GM13977 (cell line): Measurements from ENCODE around the gene TM9SF4.

ENCODE experiments used
- DNase-seq: peaks from one replicate; pipeline ENCODE4 v3.0.0; 2012; ENCODE audit warnings: low spot score
- in situ Hi-C: fragments of 300-500 bp; cut with MboI; formaldehyde crosslinking; loops from one replicate; pipeline ENCODE4 v1.12.0; 2022; ENCODE audit warnings: low sequenced_read_pairs, low pct_unique_long_range_greater_than_20kb, mixed read lengths, inconsistent platforms; ENCODE audit not compliant: unreplicated experiment
- TF ChIP-seq, protein P1 (sequence below): IDR thresholded peaks from 2 replicates; pipeline ENCODE4 v1.5.1; 2012; ENCODE audit warnings: mild to moderate bottlenecking, control low read depth; ENCODE audit not compliant: insufficient read depth; ENCODE audit errors: extremely low read depth, missing control alignments

TM9SF4 gene

GRCh38 chr20:32069711-32070110 lies 39.8 kb upstream of the TM9SF4 start:
- in situ Hi-C loops = no loop called here
- DNase-seq = no peak
- TF ChIP-seq, protein P1, sequence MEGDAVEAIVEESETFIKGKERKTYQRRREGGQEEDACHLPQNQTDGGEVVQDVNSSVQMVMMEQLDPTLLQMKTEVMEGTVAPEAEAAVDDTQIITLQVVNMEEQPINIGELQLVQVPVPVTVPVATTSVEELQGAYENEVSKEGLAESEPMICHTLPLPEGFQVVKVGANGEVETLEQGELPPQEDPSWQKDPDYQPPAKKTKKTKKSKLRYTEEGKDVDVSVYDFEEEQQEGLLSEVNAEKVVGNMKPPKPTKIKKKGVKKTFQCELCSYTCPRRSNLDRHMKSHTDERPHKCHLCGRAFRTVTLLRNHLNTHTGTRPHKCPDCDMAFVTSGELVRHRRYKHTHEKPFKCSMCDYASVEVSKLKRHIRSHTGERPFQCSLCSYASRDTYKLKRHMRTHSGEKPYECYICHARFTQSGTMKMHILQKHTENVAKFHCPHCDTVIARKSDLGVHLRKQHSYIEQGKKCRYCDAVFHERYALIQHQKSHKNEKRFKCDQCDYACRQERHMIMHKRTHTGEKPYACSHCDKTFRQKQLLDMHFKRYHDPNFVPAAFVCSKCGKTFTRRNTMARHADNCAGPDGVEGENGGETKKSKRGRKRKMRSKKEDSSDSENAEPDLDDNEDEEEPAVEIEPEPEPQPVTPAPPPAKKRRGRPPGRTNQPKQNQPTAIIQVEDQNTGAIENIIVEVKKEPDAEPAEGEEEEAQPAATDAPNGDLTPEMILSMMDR = no peak

GRCh38 chr20:32070282-32070681 lies 39.2 kb upstream of the TM9SF4 start:
- in situ Hi-C loops = no loop called here
- TF ChIP-seq, protein P1 = no peak
- no peak for DNase-seq

DNA sequence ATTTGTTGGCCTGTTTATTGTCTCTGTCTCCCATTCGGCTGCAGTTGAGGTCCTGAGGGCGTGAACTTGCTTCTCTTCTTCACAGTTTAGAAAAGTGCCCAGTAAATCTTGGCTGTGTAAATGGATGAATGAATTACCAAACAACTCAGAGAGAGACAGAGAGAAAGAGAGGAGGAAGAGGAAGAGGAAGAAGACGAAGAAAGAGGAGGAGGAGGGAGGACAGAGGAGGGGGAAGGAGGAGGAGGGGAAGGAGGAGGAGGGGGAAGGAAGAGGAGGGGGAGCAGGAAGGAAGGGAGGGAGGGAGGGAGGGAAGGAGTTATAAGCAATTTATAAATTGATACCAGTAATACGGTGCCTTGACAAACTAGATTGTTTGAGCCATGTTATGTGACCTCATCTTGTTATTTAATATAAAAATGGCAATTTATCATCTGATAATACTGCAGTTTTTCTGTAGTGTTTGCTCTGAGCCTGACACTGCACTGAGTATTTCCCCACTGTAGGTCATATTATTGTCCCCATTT lies 38.8 kb upstream of the TM9SF4 start:
- no peak for DNase-seq
- in situ Hi-C loops = no loop called here
- TF ChIP-seq, protein P1 = no peak

DNA sequence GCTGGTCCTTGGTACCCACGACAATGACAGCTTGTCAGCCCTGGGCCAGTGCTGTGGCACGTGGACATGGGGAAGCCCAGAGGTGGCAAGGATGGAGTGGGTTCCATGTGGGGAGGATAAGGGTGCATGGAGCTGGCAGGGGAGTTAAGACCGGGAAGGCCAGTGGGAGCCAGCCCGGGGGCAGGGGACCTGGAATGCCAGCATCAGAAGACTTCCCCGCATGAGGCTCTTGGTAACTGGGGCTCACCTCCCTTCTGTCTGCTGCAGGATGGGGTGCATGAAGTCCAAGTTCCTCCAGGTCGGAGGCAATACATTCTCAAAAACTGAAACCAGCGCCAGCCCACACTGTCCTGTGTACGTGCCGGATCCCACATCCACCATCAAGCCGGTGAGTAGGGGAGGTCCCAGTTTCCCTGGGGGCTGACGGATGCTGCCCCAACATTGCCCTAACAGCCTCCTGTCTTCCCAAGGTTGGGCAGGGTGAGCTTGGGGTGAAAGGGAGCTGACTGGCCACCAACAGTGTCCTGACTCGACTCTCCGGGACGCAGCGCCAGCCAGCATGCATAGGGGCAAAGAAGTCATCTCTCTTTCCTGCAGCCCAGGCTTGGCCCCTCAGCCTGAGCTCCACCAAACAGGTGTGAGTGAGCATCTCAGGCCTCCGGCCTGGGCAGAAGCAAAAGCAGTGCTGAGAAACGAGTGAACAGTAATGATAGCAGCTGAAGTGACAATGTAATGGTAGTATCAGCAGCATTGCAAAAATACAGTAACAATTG lies 37.9 kb upstream of the TM9SF4 start:
- no peak for DNase-seq
- TF ChIP-seq, protein P1 = no peak
- in situ Hi-C loops = no loop called here

- in situ Hi-C loops = no loop called here
- no peak for DNase-seq
- TF ChIP-seq, protein P1 = no peak
These were observed 37.3 kb upstream of the TM9SF4 start for GRCh38 chr20:32072168-32072750.

GRCh38 chr20:32075534-32075933 lies 34.0 kb upstream of the TM9SF4 start:
- in situ Hi-C loops = loop anchor here (25.0 kb wide), 1 partner anchor 238 kb away; the partner anchor contains the start of gene FOXS1
- TF ChIP-seq, protein P1 = no peak

More at GRCh38 chr20:32075534-32075933, 34.0 kb upstream of the TM9SF4 start:
- DNase-seq = no peak
